Fibroblast of mammary gland (primary cell): ENCODE data around the gene SPIRE1.

Source experiments
- DNase-seq: peaks from one replicate; pipeline ENCODE4 v3.0.0-alpha.2; 2010; ENCODE audit warnings: low read depth
- H3K4me3 ChIP-seq: 2 replicates; pipeline ENCODE4 v1.5.1; 2011; ENCODE audit warnings: low read depth, mild to moderate bottlenecking, low read length, moderate library complexity; ENCODE audit not compliant: control insufficient read depth
- TF ChIP-seq, protein P1 (sequence below): conservative IDR thresholded peaks from 2 replicates; pipeline ENCODE4 v1.5.1; 2011; ENCODE audit warnings: low read depth, low read length, inconsistent platforms; ENCODE audit not compliant: control insufficient read depth, insufficient read depth

The SPIRE1 gene

DNA sequence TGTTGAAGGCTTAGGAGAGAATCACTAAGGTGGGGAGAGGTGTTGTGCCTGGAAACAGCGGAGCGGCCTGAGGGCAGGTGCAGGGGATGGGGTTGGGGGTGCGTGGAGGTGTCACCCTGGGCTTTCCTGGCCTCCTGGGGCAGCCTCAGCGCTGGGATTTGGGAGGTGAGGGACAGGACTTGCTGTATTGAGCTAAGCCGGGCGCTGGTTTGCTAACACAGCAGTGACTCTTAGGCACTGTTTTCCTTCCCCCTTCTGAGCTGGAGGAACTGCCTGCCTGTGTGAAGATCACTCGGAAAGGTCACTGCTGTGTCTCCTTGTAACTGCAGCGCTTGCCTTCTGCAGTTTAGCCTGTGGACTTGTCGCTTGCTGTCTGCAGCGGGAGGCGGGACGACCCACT lies 229.0 kb downstream of the SPIRE1 start:
- TF ChIP-seq, protein P1, sequence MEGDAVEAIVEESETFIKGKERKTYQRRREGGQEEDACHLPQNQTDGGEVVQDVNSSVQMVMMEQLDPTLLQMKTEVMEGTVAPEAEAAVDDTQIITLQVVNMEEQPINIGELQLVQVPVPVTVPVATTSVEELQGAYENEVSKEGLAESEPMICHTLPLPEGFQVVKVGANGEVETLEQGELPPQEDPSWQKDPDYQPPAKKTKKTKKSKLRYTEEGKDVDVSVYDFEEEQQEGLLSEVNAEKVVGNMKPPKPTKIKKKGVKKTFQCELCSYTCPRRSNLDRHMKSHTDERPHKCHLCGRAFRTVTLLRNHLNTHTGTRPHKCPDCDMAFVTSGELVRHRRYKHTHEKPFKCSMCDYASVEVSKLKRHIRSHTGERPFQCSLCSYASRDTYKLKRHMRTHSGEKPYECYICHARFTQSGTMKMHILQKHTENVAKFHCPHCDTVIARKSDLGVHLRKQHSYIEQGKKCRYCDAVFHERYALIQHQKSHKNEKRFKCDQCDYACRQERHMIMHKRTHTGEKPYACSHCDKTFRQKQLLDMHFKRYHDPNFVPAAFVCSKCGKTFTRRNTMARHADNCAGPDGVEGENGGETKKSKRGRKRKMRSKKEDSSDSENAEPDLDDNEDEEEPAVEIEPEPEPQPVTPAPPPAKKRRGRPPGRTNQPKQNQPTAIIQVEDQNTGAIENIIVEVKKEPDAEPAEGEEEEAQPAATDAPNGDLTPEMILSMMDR: no peak

DNA sequence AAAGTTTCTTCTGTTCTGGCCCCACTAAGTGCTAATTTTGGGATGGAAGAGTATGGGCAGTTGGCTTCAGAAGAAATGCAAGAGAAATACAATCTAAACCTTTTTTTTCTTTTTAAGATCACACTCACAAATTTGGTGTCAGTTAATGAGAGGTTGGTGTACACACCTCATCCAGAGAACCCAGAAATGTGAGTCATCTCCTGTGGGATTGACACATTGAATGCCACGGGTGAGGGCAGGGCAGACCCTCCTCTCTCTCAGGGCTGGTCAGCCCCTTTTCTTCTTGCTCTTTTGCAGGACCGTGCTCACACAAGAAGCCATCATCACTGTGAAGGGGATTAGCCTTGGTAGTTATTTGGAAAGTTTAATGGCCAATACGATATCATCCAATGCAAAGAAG lies 231.0 kb downstream of the SPIRE1 start:
- H3K4me3 ChIP-seq: no peak overlapping the region
- TF ChIP-seq, protein P1: no peak
- no peak for DNase-seq

More for the DNA sequence above, 229.0 kb downstream of the SPIRE1 start:
- DNase-seq: no peak
- H3K4me3 ChIP-seq: no peak overlapping the region

DNA sequence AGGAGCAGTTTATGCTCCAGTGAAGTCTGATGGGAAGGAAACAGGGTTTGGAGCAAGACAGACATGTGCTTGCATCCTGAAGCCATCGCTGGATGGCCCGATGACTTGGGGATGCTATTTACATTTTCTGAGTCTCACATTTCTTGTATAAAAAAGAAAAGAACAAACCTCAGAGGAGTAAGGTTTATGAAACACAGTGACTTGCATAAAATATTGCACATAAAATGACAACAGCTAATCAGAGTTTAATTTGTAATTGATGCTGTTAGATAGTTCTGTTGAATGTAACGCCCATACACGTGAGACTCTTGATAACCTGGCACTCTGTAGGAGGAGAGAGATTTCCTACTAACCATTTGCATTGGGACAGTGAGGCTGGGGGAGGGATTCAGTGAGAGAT lies 233.7 kb downstream of the SPIRE1 start:
- TF ChIP-seq, protein P1: no peak
- H3K4me3 ChIP-seq: no peak overlapping the region
- DNase-seq: no peak

DNA sequence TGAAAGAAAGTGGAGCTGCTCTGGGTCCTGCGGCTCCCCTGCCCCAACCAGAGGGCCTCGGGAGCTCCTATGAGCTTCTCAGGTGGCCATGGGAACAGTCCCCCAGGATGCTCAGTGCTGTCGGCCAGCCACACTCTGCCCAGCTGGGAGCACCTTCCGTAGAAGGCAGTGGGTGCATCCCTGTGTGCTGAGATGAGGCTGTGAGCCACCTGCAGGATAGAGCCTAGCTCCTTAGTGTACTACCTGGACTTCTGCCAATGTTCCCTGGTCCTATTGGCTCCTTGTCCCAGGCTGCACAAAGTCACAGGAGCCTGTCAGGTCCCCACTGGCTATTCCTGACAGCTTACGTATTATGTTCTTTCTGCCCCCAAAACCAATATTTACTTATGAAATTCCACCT lies 234.1 kb downstream of the SPIRE1 start:
- H3K4me3 ChIP-seq: no peak overlapping the region
- DNase-seq: no peak
- TF ChIP-seq, protein P1: no peak

DNA sequence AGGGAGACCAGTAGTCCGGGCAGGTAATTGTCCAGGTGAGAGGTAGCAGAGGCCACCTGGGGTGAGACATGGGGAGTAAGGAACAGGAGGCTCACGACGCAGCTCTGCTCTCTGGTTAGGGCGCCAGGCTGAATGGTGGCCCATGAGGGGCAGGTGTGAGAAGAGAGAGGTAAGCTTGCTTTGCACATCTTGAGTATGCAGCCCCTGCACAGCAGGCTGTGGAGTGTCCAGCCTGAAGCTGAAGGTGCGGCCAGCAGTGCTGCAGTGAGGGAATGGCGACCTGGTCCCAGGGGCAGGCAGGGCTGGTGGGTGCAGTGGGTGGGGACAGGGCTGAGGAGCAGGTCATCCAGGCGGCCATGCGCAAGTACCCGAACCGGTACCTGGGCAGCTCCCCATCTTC lies 234.5 kb downstream of the SPIRE1 start:
- H3K4me3 ChIP-seq: no peak overlapping the region
- TF ChIP-seq, protein P1: no peak
- DNase-seq: no peak

DNA sequence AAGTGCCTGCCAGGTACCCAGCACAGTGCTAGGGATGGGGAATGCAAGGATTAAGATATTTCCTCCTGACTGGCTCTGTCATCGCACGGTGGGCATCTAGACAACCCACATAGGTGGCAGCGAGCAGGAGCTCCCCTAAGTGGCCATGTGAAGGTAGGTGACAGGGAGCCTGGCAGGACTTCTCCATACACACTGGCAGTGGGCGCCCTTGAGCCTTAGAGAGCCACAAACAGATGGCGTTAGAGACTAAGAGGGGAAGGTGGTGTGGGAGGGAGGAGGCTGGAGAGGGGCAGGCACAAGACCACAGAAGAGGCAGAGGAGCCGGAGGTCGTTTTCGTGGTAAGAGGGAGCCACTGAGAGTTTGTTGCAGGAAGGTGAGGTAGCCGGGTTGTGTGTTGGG lies 235.0 kb downstream of the SPIRE1 start:
- no peak overlapping the region for H3K4me3 ChIP-seq
- TF ChIP-seq, protein P1: no peak
- DNase-seq: no peak

DNA sequence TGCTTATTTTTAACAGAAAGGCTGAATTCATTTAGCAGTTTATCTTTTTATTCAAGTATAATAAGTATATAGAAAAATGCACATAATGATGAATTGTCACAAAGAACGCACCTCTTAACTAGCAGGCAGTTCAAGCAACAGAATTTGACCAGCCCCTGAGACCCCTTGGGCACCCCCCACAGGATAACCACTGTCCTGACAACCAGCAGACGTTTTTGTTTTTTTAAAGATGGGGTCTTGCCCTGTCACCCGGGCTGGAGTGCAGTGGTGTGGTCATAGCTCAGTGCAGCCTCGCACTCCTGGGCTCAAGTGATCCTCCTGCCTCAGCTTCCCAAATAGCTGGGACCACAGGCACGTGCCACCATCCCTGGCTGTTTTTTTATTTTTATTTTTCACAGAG lies 236.2 kb downstream of the SPIRE1 start:
- TF ChIP-seq, protein P1: no peak
- no peak overlapping the region for H3K4me3 ChIP-seq
- no peak for DNase-seq
